ENCODE results near the gene CTAG2. TPM values are rescaled to one million over a fixed set of nuclear protein-coding genes. Genes with fewer than 3 reads are reported as not detected.

CTAG2 gene
- total RNA-seq, 1 experiment from 2014 or later: not detected

GRCh38 chrX:154654925-154655324 is 1.5 kb upstream of the CTAG2 start:
- DNase-seq (ENCODE audit: low spot score): no peak
- Mint-ChIP-seq H3K27ac (no peak overlapping the region), H3K27me3 (ENCODE audit: low read depth) (no peaks in the 10 kb centered on the region), H3K9me3 (peaks cover 4% of the 10 kb centered on the region; the same call in 1 of the 2 replicates), H3K4me1 (no peaks in the 10 kb centered on the region), H3K36me3 (no peaks in the 10 kb centered on the region), H3K4me3 (no peak overlapping the region)
- ChIA-PET POLR2A (interaction anchor here (0.6 kb wide), 1 partner anchor 115 kb away, joined by 6 read pairs; no protein-coding TSS in a partner anchor), CTCF (no interaction called here)
- no peak for ATAC-seq
- TF ChIP-seq GTF2I (CRISPR knock-in tag; conservative IDR thresholded peaks at IDR 0.05) (no peak), JUN (CRISPR knock-in tag; IDR thresholded peaks at IDR 0.05) (no peak), PRDM15 (CRISPR knock-in tag; IDR thresholded peaks at IDR 0.05) (no peak), ETV6 (CRISPR knock-in tag; IDR thresholded peaks at IDR 0.05) (no peak), ZNF671 (CRISPR knock-in tag; IDR thresholded peaks at IDR 0.05) (no peak), E2F5 (CRISPR knock-in tag; IDR thresholded peaks at IDR 0.05) (no peak), ZNF263 (CRISPR knock-in tag; IDR thresholded peaks at IDR 0.05; ENCODE audit: low read depth) (no peak), ATF3 (CRISPR knock-in tag; conservative IDR thresholded peaks at IDR 0.05) (no peak), ZNF121 (CRISPR knock-in tag; IDR thresholded peaks at IDR 0.05) (no peak), NFE2L1 (CRISPR knock-in tag; IDR thresholded peaks at IDR 0.05) (no peak), FOXP4 (CRISPR knock-in tag; IDR thresholded peaks at IDR 0.05) (no peak), KAT7 (CRISPR knock-in tag; IDR thresholded peaks at IDR 0.05; ENCODE audit: borderline replicate concordance) (no peak), ZMAT4 (CRISPR knock-in tag; IDR thresholded peaks at IDR 0.05) (no peak), NFATC4 (CRISPR knock-in tag; IDR thresholded peaks at IDR 0.05) (no peak), PRRX2 (CRISPR knock-in tag; IDR thresholded peaks at IDR 0.05) (no peak), TCF7 (CRISPR knock-in tag; IDR thresholded peaks at IDR 0.05; ENCODE audit: low read depth) (no peak), RORB (CRISPR knock-in tag; IDR thresholded peaks at IDR 0.05) (no peak), IRF2 (CRISPR knock-in tag; IDR thresholded peaks at IDR 0.05; ENCODE audit: borderline replicate concordance, low read depth) (no peak)

- DNase-seq (ENCODE audit: low spot score): no peak
- Mint-ChIP-seq H3K27ac (no peak overlapping the region), H3K36me3 (no peaks in the 10 kb centered on the region), H3K9me3 (peaks cover 4% of the 10 kb centered on the region; the same call in 1 of the 2 replicates), H3K4me1 (no peaks in the 10 kb centered on the region), H3K4me3 (no peak overlapping the region), H3K27me3 (ENCODE audit: low read depth) (no peaks in the 10 kb centered on the region)
- ChIA-PET POLR2A (interaction anchor here (0.6 kb wide), 1 partner anchor 116 kb away, joined by 6 read pairs; no protein-coding TSS in a partner anchor), CTCF (no interaction called here)
- ATAC-seq: no peak
- TF ChIP-seq ZBTB21 (CRISPR knock-in tag; IDR thresholded peaks at IDR 0.05; ENCODE audit: borderline replicate concordance) (no peak), ETV6 (CRISPR knock-in tag; IDR thresholded peaks at IDR 0.05) (no peak), NFATC4 (CRISPR knock-in tag; IDR thresholded peaks at IDR 0.05) (no peak), NR1H2 (CRISPR knock-in tag; IDR thresholded peaks at IDR 0.05) (no peak), ATF2 (CRISPR knock-in tag; IDR thresholded peaks at IDR 0.05; ENCODE audit: borderline replicate concordance, low read depth) (no peak), AFF4 (CRISPR knock-in tag; IDR thresholded peaks at IDR 0.05; ENCODE audit: borderline replicate concordance) (no peak), ZNF423 (CRISPR knock-in tag; IDR thresholded peaks at IDR 0.05) (no peak)
Measured at GRCh38 chrX:154654372-154654771, 993 bp upstream of the CTAG2 start.
